DOHH2 (cell line): ENCODE data around the gene ADRA2B.
"Not testable (repeated sequence)": the region's sequence is repeated elsewhere in the genome, so short reads cannot be mapped to it uniquely, and the experiment has no call there.

ENCODE experiments used
- CTCF ChIP-seq: fragments of 200-600 bp; sonication (generic); IDR thresholded peaks from one replicate; pipeline ENCODE4 v1.5.1; 2014; ENCODE audit warnings: antibody characterized with exemption, mild to moderate bottlenecking, low read depth, low read length; ENCODE audit not compliant: poor library complexity, severe bottlenecking
- EZH2phosphoT487 ChIP-seq: fragments of 200-600 bp; sonication (generic); IDR thresholded peaks from 2 replicates; pipeline ENCODE4 v1.6.1; 2017; ENCODE audit warnings: borderline replicate concordance, mild to moderate bottlenecking, antibody characterized with exemption, low read length, moderate library complexity, mixed read lengths

- TF ChIP-seq CTCF, EZH2phosphoT487: not testable (repeated sequence)
Observed at GRCh38 chr2:96067098-96067660, 49.2 kb downstream of the ADRA2B start.
